ENCODE measurements around the gene ACER1. TPM values are rescaled to one million over a fixed set of nuclear protein-coding genes. Genes with fewer than 3 reads are reported as not detected.

Gene ACER1
- total and polyA plus RNA-seq, 7 experiments from 2014 or later: 0.65 to 3.9 (median 1.1) TPM

GRCh38 chr19:6272913-6273600 is 60.4 kb downstream of the ACER1 start:
- ChIA-PET CTCF (no interaction called here), POLR2A (no interaction called here)
- DNase-seq: no peak
- Mint-ChIP-seq H3K9me3 (no peaks in the 10 kb centered on the region), H3K4me1 (peaks cover 33 to 77% (median 65%) of the 10 kb centered on the region in 7 donors), H3K27me3 (no peaks in the 10 kb centered on the region), H3K4me3 (no peak overlapping the region), H3K27ac (peak overlapping the region in 5 of 9 donors; percentile 42 to 85 (median 46)), H3K36me3 (peaks cover 1 to 19% (median 4%) of the 10 kb centered on the region in 5 donors)
- H3K27ac ChIP-seq (ENCODE audit: low read depth, low read length): no peak overlapping the region
- peaks cover 0 to 32% (median 5%) of the 10 kb centered on the region in 3 experiments for H3K36me3 ChIP-seq (ENCODE audit: control insufficient read depth in 2 of 3, insufficient read depth in 3 of 3, low read length in 3 of 3)
- intact Hi-C loops (cut with micrococcal nuclease): no loop called here
- H3K4me3 ChIP-seq (ENCODE audit: low read length): no peak overlapping the region
- H3K27me3 ChIP-seq (ENCODE audit: control insufficient read depth in 2 of 2, insufficient read depth in 2 of 2, low read length in 2 of 2): no peaks in the 10 kb centered on the region
- no peak for ATAC-seq
- peaks cover 0 to 8% of the 10 kb centered on the region in 2 donors for H3K4me1 ChIP-seq (ENCODE audit: control insufficient read depth in 2 of 2, insufficient read depth in 2 of 2, low read length in 2 of 2)
- no peaks in the 10 kb centered on the region for H3K9me3 ChIP-seq (ENCODE audit: control insufficient read depth in 2 of 3, low read length in 3 of 3)

DNA sequence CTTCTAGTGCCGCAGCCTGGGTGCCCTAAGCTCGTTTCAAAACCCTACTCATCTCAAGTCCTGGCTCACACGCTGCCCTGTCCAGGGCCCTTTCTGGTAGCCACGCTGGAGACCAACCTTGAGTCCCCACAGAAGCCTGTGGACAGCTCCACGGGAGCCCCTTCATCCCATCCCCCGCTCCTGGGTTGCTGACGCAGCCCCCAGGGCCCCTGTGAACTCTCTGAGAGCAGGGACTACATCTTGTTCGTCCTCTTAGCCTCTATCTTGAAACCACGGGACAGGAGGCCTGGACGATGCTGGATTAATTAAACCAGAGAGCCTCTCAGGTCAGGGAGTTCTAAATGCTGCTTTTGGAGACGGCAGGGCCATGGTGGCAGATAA is 61.0 kb downstream of the ACER1 start:
- no peak overlapping the region for H3K4me3 ChIP-seq (ENCODE audit: low read length)
- no peaks in the 10 kb centered on the region for H3K9me3 Mint-ChIP-seq
- intact Hi-C loops (cut with micrococcal nuclease): no loop called here
- peaks cover 0 to 37% (median 5%) of the 10 kb centered on the region in 3 experiments for H3K36me3 ChIP-seq (ENCODE audit: control insufficient read depth in 2 of 3, insufficient read depth in 3 of 3, low read length in 3 of 3)
- H3K27ac ChIP-seq (ENCODE audit: low read depth, low read length): no peak overlapping the region
- no peaks in the 10 kb centered on the region for H3K27me3 Mint-ChIP-seq
- no peaks in the 10 kb centered on the region for H3K27me3 ChIP-seq (ENCODE audit: control insufficient read depth in 2 of 2, insufficient read depth in 2 of 2, low read length in 2 of 2)
- H3K27ac Mint-ChIP-seq: peak overlapping the region in 7 of 9 donors; percentile 11 to 86 (median 54)
- POLR2A ChIA-PET: no interaction called here
- H3K9me3 ChIP-seq (ENCODE audit: control insufficient read depth in 2 of 3, low read length in 3 of 3): no peaks in the 10 kb centered on the region
- peaks cover 1 to 24% (median 4%) of the 10 kb centered on the region in 5 donors for H3K36me3 Mint-ChIP-seq
- H3K4me3 Mint-ChIP-seq: peak overlapping the region in 1 of 10 donors; percentile 0
- no peak for DNase-seq
- no peak for ATAC-seq
- CTCF ChIA-PET: no interaction called here
- peaks cover 26 to 77% (median 59%) of the 10 kb centered on the region in 7 donors for H3K4me1 Mint-ChIP-seq
- H3K4me1 ChIP-seq (ENCODE audit: control insufficient read depth in 2 of 2, insufficient read depth in 2 of 2, low read length in 2 of 2): peaks cover 0 to 1% of the 10 kb centered on the region in 2 donors

DNA sequence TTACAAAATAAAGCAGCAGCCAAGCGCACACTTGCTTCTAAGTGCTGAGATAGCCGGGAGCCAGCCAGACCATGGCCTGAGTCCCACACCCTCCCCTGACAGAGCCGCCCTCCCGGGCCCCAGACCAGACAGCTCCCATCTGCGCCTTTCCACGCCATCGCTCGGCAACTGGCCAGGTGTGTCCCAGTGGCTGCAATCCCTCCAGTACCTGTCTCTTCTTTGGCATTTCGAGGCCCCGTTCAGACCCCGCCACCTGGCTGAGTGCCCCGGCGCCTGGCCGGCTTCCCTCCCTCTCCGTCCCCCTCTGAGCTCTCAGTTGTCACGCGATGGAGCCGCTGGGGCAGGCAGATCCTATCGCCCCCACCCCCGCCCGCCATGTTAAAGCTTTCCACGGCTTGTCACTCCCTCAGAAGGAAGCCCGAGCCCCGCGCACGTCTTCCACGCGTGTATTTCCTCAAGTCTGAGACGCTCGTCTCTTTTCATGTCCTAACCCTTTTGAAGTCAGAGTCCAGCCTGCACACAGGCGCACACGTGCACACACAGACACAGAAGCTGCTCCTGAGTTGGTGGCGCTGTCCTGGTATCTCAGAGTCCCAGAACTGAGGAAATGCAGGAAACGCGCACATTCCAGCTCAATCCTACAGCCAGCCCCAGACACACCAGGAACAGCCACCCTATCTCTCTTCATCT is 61.5 kb downstream of the ACER1 start:
- CTCF ChIA-PET: interaction anchor here (1.0 kb wide), 1 partner anchor 12 kb away, joined by 3 read pairs; no protein-coding TSS in a partner anchor
- H3K4me3 Mint-ChIP-seq: peak overlapping the region in 1 of 10 donors; percentile 0
- POLR2A ChIA-PET: no interaction called here
- peaks cover 1 to 24% (median 4%) of the 10 kb centered on the region in 5 donors for H3K36me3 Mint-ChIP-seq
- H3K27ac Mint-ChIP-seq: peak overlapping the region in 7 of 9 donors; percentile 11 to 86 (median 54)
- Histone ChIP-seq H3K4me3 (ENCODE audit: low read length) (no peak overlapping the region), H3K27me3 (ENCODE audit: control insufficient read depth in 2 of 2, insufficient read depth in 2 of 2, low read length in 2 of 2) (no peaks in the 10 kb centered on the region), H3K9me3 (ENCODE audit: control insufficient read depth in 2 of 3, low read length in 3 of 3) (no peaks in the 10 kb centered on the region), H3K27ac (ENCODE audit: low read depth, low read length) (no peak overlapping the region), H3K36me3 (ENCODE audit: control insufficient read depth in 2 of 3, insufficient read depth in 3 of 3, low read length in 3 of 3) (peaks cover 0 to 42% (median 5%) of the 10 kb centered on the region in 3 experiments), H3K4me1 (ENCODE audit: control insufficient read depth in 2 of 2, insufficient read depth in 2 of 2, low read length in 2 of 2) (no peaks in the 10 kb centered on the region)
- ATAC-seq (no peak), DNase-seq (no peak)
- H3K4me1 Mint-ChIP-seq: peaks cover 21 to 75% (median 56%) of the 10 kb centered on the region in 7 donors
- no peaks in the 10 kb centered on the region for H3K9me3 Mint-ChIP-seq
- H3K27me3 Mint-ChIP-seq: no peaks in the 10 kb centered on the region
- intact Hi-C loops (cut with micrococcal nuclease): no loop called here

GRCh38 chr19:6271251-6271650 is 62.2 kb downstream of the ACER1 start:
- H3K9me3 ChIP-seq (ENCODE audit: control insufficient read depth in 2 of 3, low read length in 3 of 3): no peaks in the 10 kb centered on the region
- Mint-ChIP-seq H3K9me3 (no peaks in the 10 kb centered on the region), H3K36me3 (peaks cover 4 to 27% (median 8%) of the 10 kb centered on the region in 5 donors), H3K27ac (peak overlapping the region in 2 of 9 donors; percentile 59 to 68), H3K4me1 (peaks cover 16 to 69% (median 53%) of the 10 kb centered on the region in 7 donors), H3K27me3 (no peaks in the 10 kb centered on the region), H3K4me3 (no peak overlapping the region)
- ATAC-seq (no peak), DNase-seq (no peak)
- ChIA-PET CTCF (interaction anchor here (0.5 to 1.0 kb wide), 2 partner anchors 12 to 1579 kb away, joined by 3 read pairs; no protein-coding TSS in a partner anchor), POLR2A (interaction anchor here (1.1 kb wide), 1 partner anchor 20 kb away, joined by 4 read pairs; no protein-coding TSS in a partner anchor)
- H3K27ac ChIP-seq (ENCODE audit: low read depth, low read length): no peak overlapping the region
- peaks cover 0 to 42% (median 5%) of the 10 kb centered on the region in 3 experiments for H3K36me3 ChIP-seq (ENCODE audit: control insufficient read depth in 2 of 3, insufficient read depth in 3 of 3, low read length in 3 of 3)
- intact Hi-C loops (cut with micrococcal nuclease): no loop called here
- no peaks in the 10 kb centered on the region for H3K27me3 ChIP-seq (ENCODE audit: control insufficient read depth in 2 of 2, insufficient read depth in 2 of 2, low read length in 2 of 2)
- no peaks in the 10 kb centered on the region for H3K4me1 ChIP-seq (ENCODE audit: control insufficient read depth in 2 of 2, insufficient read depth in 2 of 2, low read length in 2 of 2)
- H3K4me3 ChIP-seq (ENCODE audit: low read length): no peak overlapping the region

- peaks cover 11 to 64% (median 49%) of the 10 kb centered on the region in 7 donors for H3K4me1 Mint-ChIP-seq
These were observed 62.6 kb downstream of the ACER1 start for GRCh38 chr19:6270822-6271221.

DNA sequence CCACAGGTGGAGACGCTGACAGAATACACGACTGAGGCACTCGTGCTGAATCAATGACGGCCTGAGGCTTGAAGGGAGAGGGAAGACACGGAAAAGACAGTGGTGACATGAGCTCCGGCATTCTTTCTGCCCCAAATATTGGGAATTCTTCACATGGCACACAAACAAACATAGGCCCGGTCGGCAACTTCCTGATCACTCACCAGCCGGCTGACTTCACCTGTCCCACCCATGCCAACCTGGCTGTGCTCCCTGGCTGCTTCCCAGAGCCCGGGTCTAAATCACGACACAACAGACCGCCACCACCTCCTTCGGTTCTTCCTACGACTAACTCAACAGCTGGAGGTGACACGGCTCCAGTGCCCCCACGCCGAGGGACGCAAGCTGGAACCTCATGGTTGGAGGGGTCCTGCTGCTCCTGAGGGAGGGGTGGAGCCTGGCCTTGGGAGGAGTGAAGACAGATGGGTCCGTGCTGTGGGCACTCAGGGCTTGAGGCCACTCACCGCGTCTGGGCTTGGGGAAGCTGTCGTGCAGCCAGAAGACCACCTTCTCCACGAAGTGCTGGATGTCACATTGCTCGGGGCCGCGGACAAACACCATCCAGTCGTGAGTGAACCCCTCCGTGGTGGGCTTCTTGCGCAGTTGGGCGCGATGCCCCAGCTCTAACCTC is 63.2 kb downstream of the ACER1 start:
- no peak overlapping the region for H3K27ac ChIP-seq (ENCODE audit: low read depth, low read length)
- no peaks in the 10 kb centered on the region for H3K9me3 Mint-ChIP-seq
- H3K4me1 ChIP-seq (ENCODE audit: control insufficient read depth in 2 of 2, insufficient read depth in 2 of 2, low read length in 2 of 2): no peaks in the 10 kb centered on the region
- H3K27ac Mint-ChIP-seq: peak overlapping the region in 2 of 9 donors; percentile 47 to 83
- intact Hi-C loops (cut with micrococcal nuclease): no loop called here
- peaks cover 4 to 27% (median 8%) of the 10 kb centered on the region in 5 donors for H3K36me3 Mint-ChIP-seq
- H3K27me3 ChIP-seq (ENCODE audit: control insufficient read depth in 2 of 2, insufficient read depth in 2 of 2, low read length in 2 of 2): no peaks in the 10 kb centered on the region
- H3K4me3 ChIP-seq (ENCODE audit: low read length): no peak overlapping the region
- ChIA-PET CTCF (no interaction called here), POLR2A (interaction anchor here (1.1 kb wide), 1 partner anchor 19 kb away, joined by 4 read pairs; no protein-coding TSS in a partner anchor)
- peaks cover 0 to 42% (median 5%) of the 10 kb centered on the region in 3 experiments for H3K36me3 ChIP-seq (ENCODE audit: control insufficient read depth in 2 of 3, insufficient read depth in 3 of 3, low read length in 3 of 3)
- no peak for ATAC-seq
- H3K27me3 Mint-ChIP-seq: no peaks in the 10 kb centered on the region
- DNase-seq: no peak
- H3K9me3 ChIP-seq (ENCODE audit: control insufficient read depth in 2 of 3, low read length in 3 of 3): no peaks in the 10 kb centered on the region
- peaks cover 8 to 58% (median 42%) of the 10 kb centered on the region in 7 donors for H3K4me1 Mint-ChIP-seq
- no peak overlapping the region for H3K4me3 Mint-ChIP-seq

More at GRCh38 chr19:6270822-6271221, 62.6 kb downstream of the ACER1 start:
- no peak overlapping the region for H3K27ac ChIP-seq (ENCODE audit: low read depth, low read length)
- no peak overlapping the region for H3K4me3 Mint-ChIP-seq
- DNase-seq (no peak), ATAC-seq (no peak)
- H3K4me1 ChIP-seq (ENCODE audit: control insufficient read depth in 2 of 2, insufficient read depth in 2 of 2, low read length in 2 of 2): no peaks in the 10 kb centered on the region
- intact Hi-C loops (cut with micrococcal nuclease): no loop called here
- ChIA-PET POLR2A (interaction anchor here (1.1 kb wide), 1 partner anchor 20 kb away, joined by 4 read pairs; no protein-coding TSS in a partner anchor), CTCF (interaction anchor here (0.5 to 1.0 kb wide), 2 partner anchors 13 to 1580 kb away, joined by 3 read pairs; no protein-coding TSS in a partner anchor)
- H3K9me3 Mint-ChIP-seq: no peaks in the 10 kb centered on the region
- peak overlapping the region in 3 of 9 donors; percentile 48 to 68 (median 62) for H3K27ac Mint-ChIP-seq
- peaks cover 4 to 27% (median 8%) of the 10 kb centered on the region in 5 donors for H3K36me3 Mint-ChIP-seq
- H3K4me3 ChIP-seq (ENCODE audit: low read length): no peak overlapping the region
- H3K9me3 ChIP-seq (ENCODE audit: control insufficient read depth in 2 of 3, low read length in 3 of 3): no peaks in the 10 kb centered on the region
- peaks cover 0 to 42% (median 5%) of the 10 kb centered on the region in 3 experiments for H3K36me3 ChIP-seq (ENCODE audit: control insufficient read depth in 2 of 3, insufficient read depth in 3 of 3, low read length in 3 of 3)
- no peaks in the 10 kb centered on the region for H3K27me3 ChIP-seq (ENCODE audit: control insufficient read depth in 2 of 2, insufficient read depth in 2 of 2, low read length in 2 of 2)
- H3K27me3 Mint-ChIP-seq: no peaks in the 10 kb centered on the region
